SH-SY5Y (cell line): Measurements from ENCODE around the gene KIAA1614.

Experiments
- GATA2 ChIP-seq: IDR thresholded peaks from 2 replicates; pipeline ENCODE4 v1.6.1; 2011; ENCODE audit warnings: mild to moderate bottlenecking, low read depth, low read length
- GATA3 ChIP-seq: IDR thresholded peaks from 2 replicates; pipeline ENCODE4 v1.6.1; 2011; ENCODE audit warnings: low read depth, mild to moderate bottlenecking, low read length, moderate library complexity

- TF ChIP-seq GATA3, result no peak
- TF ChIP-seq GATA2, result no peak
Measured at GRCh38 chr1:180916012-180916770, 3.5 kb downstream of the KIAA1614 start.
